Measurements from ENCODE around the gene MYO5C.
A peak's percentile ranks its signal among the peaks of the same experiment; 100 is the strongest.

Gene MYO5C

GRCh38 chr15:52227456-52227855 lies 68.1 kb downstream of the MYO5C start:
- 17% methylated on average over 3 of the region's 5 CpGs for WGBS

GRCh38 chr15:52225230-52225629 lies 70.4 kb downstream of the MYO5C start:
- no peaks in the 10 kb centered on the region for H3K9me3 ChIP-seq (ENCODE audit: control insufficient read depth, low read length)
- H3K4me2 ChIP-seq (ENCODE audit: low read length, poor library complexity, severe bottlenecking), result no peak overlapping the region
- no peak overlapping the region for H2BK15ac ChIP-seq (ENCODE audit: low read depth, poor library complexity, severe bottlenecking)
- no peak overlapping the region for H3K9ac ChIP-seq (ENCODE audit: low read length)
- no peak overlapping the region for H3K14ac ChIP-seq (ENCODE audit: low read length in 2 of 2)
- H3K27ac ChIP-seq (ENCODE audit: low read length, poor library complexity, severe bottlenecking), result no peak overlapping the region
- DNase-seq, result no peak
- H2AK5ac ChIP-seq (ENCODE audit: low read length, severe bottlenecking), result no peak overlapping the region
- no peak overlapping the region for H3K23ac ChIP-seq (ENCODE audit: low read length in 2 of 2)
- no peak overlapping the region for H2BK120ac ChIP-seq (ENCODE audit: low read depth, low read length)
- H2BK5ac ChIP-seq (ENCODE audit: low read depth, low read length, poor library complexity, severe bottlenecking), result no peak overlapping the region
- H4K91ac ChIP-seq (ENCODE audit: low read length), result no peak overlapping the region
- no peak overlapping the region for H3K18ac ChIP-seq (ENCODE audit: low read depth in 1 of 2, low read length in 2 of 2)
- no peaks in the 10 kb centered on the region for H3K79me1 ChIP-seq (replicated peaks; ENCODE audit: low read length, poor library complexity, severe bottlenecking)
- H3K4me1 ChIP-seq (ENCODE audit: control insufficient read depth, insufficient read depth, low read depth, low read length), result peaks cover 2% of the 10 kb centered on the region
- no peaks in the 10 kb centered on the region for H3K36me3 ChIP-seq (ENCODE audit: control insufficient read depth in 1 of 2, insufficient read depth in 2 of 2, low read depth in 1 of 2, low read length in 2 of 2)
- no peak overlapping the region for H2AFZ ChIP-seq (ENCODE audit: low read depth, low read length)
- H3K27me3 ChIP-seq (ENCODE audit: control insufficient read depth in 1 of 2, insufficient read depth in 1 of 2, low read length in 2 of 2), result no peaks in the 10 kb centered on the region
- H4K8ac ChIP-seq (ENCODE audit: low read length), result no peak overlapping the region
- H2BK12ac ChIP-seq (ENCODE audit: low read length in 2 of 2), result no peak overlapping the region
- H3K4ac ChIP-seq (ENCODE audit: low read depth in 1 of 2, low read length in 2 of 2), result no peak overlapping the region
- WGBS, result 86% methylated on average over 8 of the region's 8 CpGs
- H3K4me3 ChIP-seq (ENCODE audit: insufficient read depth in 1 of 2, low read depth in 1 of 2, low read length in 2 of 2), result no peak overlapping the region

More at GRCh38 chr15:52227456-52227855, 68.1 kb downstream of the MYO5C start:
- Histone ChIP-seq H4K91ac (ENCODE audit: low read length) (no peak overlapping the region), H3K79me1 (replicated peaks; ENCODE audit: low read length, poor library complexity, severe bottlenecking) (no peaks in the 10 kb centered on the region), H2BK15ac (ENCODE audit: low read depth, poor library complexity, severe bottlenecking) (no peak overlapping the region), H2AK5ac (ENCODE audit: low read length, severe bottlenecking) (no peak overlapping the region), H2BK5ac (ENCODE audit: low read depth, low read length, poor library complexity, severe bottlenecking) (no peak overlapping the region), H2AFZ (ENCODE audit: low read depth, low read length) (no peak overlapping the region), H3K4me2 (ENCODE audit: low read length, poor library complexity, severe bottlenecking) (no peak overlapping the region), H2BK120ac (ENCODE audit: low read depth, low read length) (no peak overlapping the region), H3K9me3 (ENCODE audit: control insufficient read depth, low read length) (no peaks in the 10 kb centered on the region), H3K4me1 (ENCODE audit: control insufficient read depth, insufficient read depth, low read depth, low read length) (peaks cover 2% of the 10 kb centered on the region), H3K27me3 (ENCODE audit: control insufficient read depth in 1 of 2, insufficient read depth in 1 of 2, low read length in 2 of 2) (no peaks in the 10 kb centered on the region), H3K23ac (ENCODE audit: low read length in 2 of 2) (no peak overlapping the region), H3K4ac (ENCODE audit: low read depth in 1 of 2, low read length in 2 of 2) (no peak overlapping the region), H3K14ac (ENCODE audit: low read length in 2 of 2) (no peak overlapping the region), H3K4me3 (ENCODE audit: insufficient read depth in 1 of 2, low read depth in 1 of 2, low read length in 2 of 2) (no peak overlapping the region), H4K8ac (ENCODE audit: low read length) (no peak overlapping the region), H2BK12ac (ENCODE audit: low read length in 2 of 2) (no peak overlapping the region), H3K18ac (ENCODE audit: low read depth in 1 of 2, low read length in 2 of 2) (no peak overlapping the region), H3K36me3 (ENCODE audit: control insufficient read depth in 1 of 2, insufficient read depth in 2 of 2, low read depth in 1 of 2, low read length in 2 of 2) (no peaks in the 10 kb centered on the region), H3K9ac (ENCODE audit: low read length) (peak overlapping the region; percentile 4), H3K27ac (ENCODE audit: low read length, poor library complexity, severe bottlenecking) (no peak overlapping the region)
- peak; percentile 87 for DNase-seq

- Histone ChIP-seq H3K27me3 (ENCODE audit: control insufficient read depth in 1 of 2, insufficient read depth in 1 of 2, low read length in 2 of 2) (no peaks in the 10 kb centered on the region), H4K8ac (ENCODE audit: low read length) (no peak overlapping the region), H2BK12ac (ENCODE audit: low read length in 2 of 2) (no peak overlapping the region), H3K36me3 (ENCODE audit: control insufficient read depth in 1 of 2, insufficient read depth in 2 of 2, low read depth in 1 of 2, low read length in 2 of 2) (no peaks in the 10 kb centered on the region), H3K4me3 (ENCODE audit: insufficient read depth in 1 of 2, low read depth in 1 of 2, low read length in 2 of 2) (no peak overlapping the region), H3K27ac (ENCODE audit: low read length, poor library complexity, severe bottlenecking) (no peak overlapping the region), H2BK15ac (ENCODE audit: low read depth, poor library complexity, severe bottlenecking) (no peak overlapping the region), H2BK120ac (ENCODE audit: low read depth, low read length) (no peak overlapping the region), H3K4me1 (ENCODE audit: control insufficient read depth, insufficient read depth, low read depth, low read length) (peaks cover 2% of the 10 kb centered on the region), H3K4me2 (ENCODE audit: low read length, poor library complexity, severe bottlenecking) (no peak overlapping the region), H3K14ac (ENCODE audit: low read length in 2 of 2) (no peak overlapping the region), H3K4ac (ENCODE audit: low read depth in 1 of 2, low read length in 2 of 2) (no peak overlapping the region), H3K79me1 (replicated peaks; ENCODE audit: low read length, poor library complexity, severe bottlenecking) (no peaks in the 10 kb centered on the region), H3K23ac (ENCODE audit: low read length in 2 of 2) (no peak overlapping the region), H2AK5ac (ENCODE audit: low read length, severe bottlenecking) (no peak overlapping the region), H4K91ac (ENCODE audit: low read length) (no peak overlapping the region), H2AFZ (ENCODE audit: low read depth, low read length) (no peak overlapping the region), H2BK5ac (ENCODE audit: low read depth, low read length, poor library complexity, severe bottlenecking) (no peak overlapping the region), H3K9ac (ENCODE audit: low read length) (no peak overlapping the region), H3K9me3 (ENCODE audit: control insufficient read depth, low read length) (no peaks in the 10 kb centered on the region), H3K18ac (ENCODE audit: low read depth in 1 of 2, low read length in 2 of 2) (no peak overlapping the region)
- peak; percentile 24 for DNase-seq
- 31% methylated on average over 1 of the region's 4 CpGs for WGBS
Measured at GRCh38 chr15:52224211-52224610, 71.4 kb downstream of the MYO5C start.

DNA sequence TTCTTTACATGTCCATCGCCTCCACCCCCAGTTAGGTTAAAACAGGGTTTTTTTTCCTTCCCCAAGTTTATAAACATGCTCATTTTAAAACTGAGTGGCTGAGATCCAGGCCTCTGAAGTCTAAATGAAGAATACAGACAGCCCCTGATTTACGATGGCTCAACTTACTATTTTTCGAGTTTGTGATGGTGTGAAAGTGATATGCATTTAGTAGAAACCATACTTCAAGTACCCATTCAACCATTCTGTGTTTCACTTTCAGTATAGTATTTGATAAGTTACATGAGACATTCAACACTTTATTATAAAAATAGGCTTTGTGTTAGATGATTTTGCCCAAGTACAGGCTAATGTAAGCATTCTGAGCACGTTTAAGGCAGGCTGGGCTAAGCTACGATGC lies 73.9 kb downstream of the MYO5C start:
- H3K79me1 ChIP-seq (replicated peaks; ENCODE audit: low read length, poor library complexity, severe bottlenecking), result no peaks in the 10 kb centered on the region
- peaks cover 0 to 4% of the 10 kb centered on the region in 2 experiments for H3K36me3 ChIP-seq (ENCODE audit: control insufficient read depth in 1 of 2, insufficient read depth in 2 of 2, low read depth in 1 of 2, low read length in 2 of 2)
- H2AFZ ChIP-seq (ENCODE audit: low read depth, low read length), result no peak overlapping the region
- no peak overlapping the region for H3K14ac ChIP-seq (ENCODE audit: low read length in 2 of 2)
- H2BK15ac ChIP-seq (ENCODE audit: low read depth, poor library complexity, severe bottlenecking), result no peak overlapping the region
- H3K4me1 ChIP-seq (ENCODE audit: control insufficient read depth, insufficient read depth, low read depth, low read length), result peaks cover 3% of the 10 kb centered on the region
- H2BK5ac ChIP-seq (ENCODE audit: low read depth, low read length, poor library complexity, severe bottlenecking), result no peak overlapping the region
- H3K4ac ChIP-seq (ENCODE audit: low read depth in 1 of 2, low read length in 2 of 2), result no peak overlapping the region
- H4K8ac ChIP-seq (ENCODE audit: low read length), result no peak overlapping the region
- no peak overlapping the region for H3K4me3 ChIP-seq (ENCODE audit: insufficient read depth in 1 of 2, low read depth in 1 of 2, low read length in 2 of 2)
- WGBS, result 100% methylated on average over 1 of the region's 5 CpGs
- H3K27me3 ChIP-seq (ENCODE audit: control insufficient read depth in 1 of 2, insufficient read depth in 1 of 2, low read length in 2 of 2), result no peaks in the 10 kb centered on the region
- no peak overlapping the region for H2BK12ac ChIP-seq (ENCODE audit: low read length in 2 of 2)
- no peak for DNase-seq
- no peak overlapping the region for H3K9ac ChIP-seq (ENCODE audit: low read length)
- no peak overlapping the region for H3K18ac ChIP-seq (ENCODE audit: low read depth in 1 of 2, low read length in 2 of 2)
- no peak overlapping the region for H3K27ac ChIP-seq (ENCODE audit: low read length, poor library complexity, severe bottlenecking)
- H3K4me2 ChIP-seq (ENCODE audit: low read length, poor library complexity, severe bottlenecking), result no peak overlapping the region
- H2BK120ac ChIP-seq (ENCODE audit: low read depth, low read length), result no peak overlapping the region
- H3K9me3 ChIP-seq (ENCODE audit: control insufficient read depth, low read length), result no peaks in the 10 kb centered on the region
- H3K23ac ChIP-seq (ENCODE audit: low read length in 2 of 2), result no peak overlapping the region
- no peak overlapping the region for H2AK5ac ChIP-seq (ENCODE audit: low read length, severe bottlenecking)
- no peak overlapping the region for H4K91ac ChIP-seq (ENCODE audit: low read length)

All from mesenchymal stem cell (in vitro differentiated cells and primary cell).